Mesenteric fat pad (tissue), 1 donor: Measurements from ENCODE around the gene THAP3. TPM values are rescaled to one million over a fixed set of nuclear protein-coding genes. Genes with fewer than 3 reads are reported as not detected.

Source experiments
- DNase-seq: peaks from one replicate; pipeline ENCODE4 v3.0.0-alpha.2; 2020; ENCODE audit warnings: low spot score
- total RNA-seq: library from RNA; stranded (reverse); fragmentation: NEBNext Ultra II Directional; extraction: Animal tissue kit (Norgen Biotek cat#: 25700); gene quantifications from one replicate; pipeline ENCODE4 v1.2.1, GENCODE V29; 2021
- donor health status: DM: yes; HTN: yes; CAD: no.

The THAP3 gene
- total RNA-seq, 1 donor from 2014 or later = 13.3 TPM

GRCh38 chr1:6603915-6604558, 20.6 kb upstream of the THAP3 start:
- DNase-seq = no peak

GRCh38 chr1:6612641-6613360, 11.9 kb upstream of the THAP3 start:
- DNase-seq = no peak

GRCh38 chr1:6613361-6614018, 11.2 kb upstream of the THAP3 start, which contains the start of gene PHF13:
PHF13 (plus strand) TSS chr1:6613731; CDS start chr1:6614067, 336 bp downstream.
- DNase-seq = peak; percentile 100

DNA sequence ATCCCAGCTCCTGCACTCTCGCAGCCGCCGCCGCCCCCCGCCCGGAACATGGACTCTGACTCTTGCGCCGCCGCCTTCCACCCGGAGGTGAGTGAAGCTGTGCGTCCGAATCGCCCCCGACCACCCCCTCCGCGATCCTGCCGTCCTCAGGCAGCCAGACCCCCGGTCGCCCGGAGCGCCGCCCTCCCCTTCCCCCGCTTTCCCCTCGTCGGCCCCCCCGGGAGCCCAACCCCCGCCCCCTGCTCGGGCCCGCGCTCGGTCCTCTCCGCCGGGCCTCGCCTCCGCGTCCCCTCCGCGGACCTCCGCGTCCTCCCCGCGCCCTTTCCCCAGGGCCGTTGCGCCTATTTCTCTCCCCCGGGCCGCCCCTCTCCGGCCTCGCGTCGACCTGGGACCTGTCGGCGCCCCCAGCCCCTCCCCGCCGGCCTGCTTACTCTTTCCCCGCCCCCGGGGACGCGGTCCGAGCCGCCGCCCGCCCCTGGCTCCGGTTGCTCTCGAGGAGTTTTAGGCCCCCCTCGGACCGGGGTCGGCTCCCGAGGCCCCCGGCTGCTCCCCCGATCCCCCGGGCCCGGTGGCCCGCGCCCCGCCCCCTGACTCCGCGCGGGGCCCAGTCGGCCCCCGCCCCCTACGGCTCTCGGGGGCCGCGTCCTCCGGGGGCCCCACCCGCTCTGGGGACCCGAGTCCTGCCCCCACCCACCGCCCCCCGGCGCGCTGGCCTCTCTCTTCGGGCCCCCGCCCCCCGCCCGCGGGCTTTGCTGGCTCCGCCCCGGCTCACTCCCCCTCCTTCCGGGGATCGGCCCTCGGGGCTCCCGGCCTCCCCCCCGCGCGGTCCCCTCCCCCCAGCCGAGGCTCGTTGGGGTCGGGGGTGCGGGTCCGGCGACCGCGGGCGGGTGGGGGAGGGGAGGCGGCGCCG, 10.4 kb upstream of the THAP3 start:
- DNase-seq = no peak

- DNase-seq = no peak
Observed at GRCh38 chr1:6614929-6615785, 9.5 kb upstream of the THAP3 start.

- no peak for DNase-seq
Observed at GRCh38 chr1:6619045-6619444, 5.6 kb upstream of the THAP3 start.

GRCh38 chr1:6621429-6622391, 3.0 kb upstream of the THAP3 start:
- no peak for DNase-seq

- no peak for DNase-seq
Observed at GRCh38 chr1:6622396-6623152, 2.1 kb upstream of the THAP3 start.

- no peak for DNase-seq
Observed at GRCh38 chr1:6623269-6623965, 1.3 kb upstream of the THAP3 start.

GRCh38 chr1:6625584-6626149, 999 bp downstream of the THAP3 start:
- DNase-seq = no peak

DNA sequence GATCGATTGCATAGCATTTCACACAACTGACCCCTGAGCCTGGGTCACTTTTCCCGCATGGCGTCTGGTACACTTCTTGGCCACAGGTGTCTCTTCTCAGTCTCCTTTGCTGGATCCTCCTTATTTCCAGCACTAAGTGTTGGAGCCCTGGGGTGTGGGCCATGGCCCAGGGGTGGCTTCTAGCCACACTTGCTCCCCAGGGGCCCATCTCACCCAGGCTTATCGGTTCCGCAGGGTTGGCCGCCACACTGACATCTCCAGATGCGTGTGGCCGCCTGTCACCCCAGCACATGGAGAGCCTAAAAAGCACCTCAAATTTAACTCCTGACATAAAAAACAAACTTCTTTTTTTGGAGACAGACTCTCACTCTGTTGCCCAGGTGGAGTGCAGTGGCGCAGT, 2.4 kb downstream of the THAP3 start:
- DNase-seq = no peak

DNA sequence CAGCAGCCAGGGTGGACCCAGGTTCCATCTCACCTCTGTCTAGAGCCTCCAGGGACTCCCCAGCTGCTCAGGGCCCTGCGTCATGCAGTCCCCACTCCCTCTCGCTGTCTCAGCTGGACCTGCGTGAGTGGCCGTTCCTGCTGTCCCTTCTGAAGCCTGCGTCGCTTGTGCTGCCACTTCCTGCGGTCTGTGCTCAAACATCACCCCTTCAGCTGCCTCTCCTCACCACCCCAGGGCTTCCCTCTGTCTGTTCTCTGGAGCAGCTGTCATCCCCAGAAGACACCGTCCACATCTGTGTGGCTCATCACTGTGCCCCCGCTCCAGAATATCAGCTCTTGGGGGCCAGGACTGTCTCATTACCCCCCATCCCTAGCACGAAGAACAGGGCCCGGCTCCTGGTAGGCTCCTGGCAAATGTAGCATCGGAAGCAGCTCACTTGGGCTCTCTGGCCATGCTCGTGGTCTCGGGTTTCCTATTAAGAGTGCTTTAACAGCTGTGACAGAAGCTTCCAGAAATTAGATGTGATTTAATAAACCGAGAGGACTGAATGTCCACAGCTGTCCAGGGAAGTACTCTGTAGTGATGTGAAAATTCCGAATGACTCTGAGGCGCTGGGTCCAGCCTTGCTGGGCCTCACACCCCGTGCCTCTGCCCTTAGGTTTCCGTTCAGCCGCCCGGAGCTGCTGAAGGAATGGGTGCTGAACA, 3.3 kb downstream of the THAP3 start:
- DNase-seq = no peak

DNA sequence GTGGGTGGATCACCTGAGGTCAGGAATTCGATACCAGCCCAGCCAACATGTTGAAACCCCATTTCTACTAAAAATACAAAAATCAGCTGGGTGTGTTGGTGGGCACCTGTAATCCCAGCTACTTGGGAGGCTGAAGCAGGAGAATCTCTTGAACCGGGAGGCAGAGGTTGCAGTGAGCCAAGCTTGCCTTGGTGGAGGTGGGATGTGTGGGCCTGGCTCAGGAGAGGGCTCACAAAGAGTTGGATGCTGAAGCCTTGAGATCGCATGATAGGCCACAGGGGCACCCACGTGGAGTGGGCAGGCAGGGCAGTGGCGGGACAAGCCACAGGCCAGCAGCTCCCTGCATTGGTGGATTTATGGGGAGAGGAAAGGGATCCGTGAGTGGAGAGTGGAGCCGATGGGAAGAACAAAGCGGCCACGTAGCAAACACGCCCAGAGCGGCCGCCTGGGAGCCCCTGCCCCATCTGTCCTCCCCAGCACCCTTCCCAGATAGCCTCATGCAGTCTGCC, 4.4 kb downstream of the THAP3 start:
- DNase-seq = no peak

DNA sequence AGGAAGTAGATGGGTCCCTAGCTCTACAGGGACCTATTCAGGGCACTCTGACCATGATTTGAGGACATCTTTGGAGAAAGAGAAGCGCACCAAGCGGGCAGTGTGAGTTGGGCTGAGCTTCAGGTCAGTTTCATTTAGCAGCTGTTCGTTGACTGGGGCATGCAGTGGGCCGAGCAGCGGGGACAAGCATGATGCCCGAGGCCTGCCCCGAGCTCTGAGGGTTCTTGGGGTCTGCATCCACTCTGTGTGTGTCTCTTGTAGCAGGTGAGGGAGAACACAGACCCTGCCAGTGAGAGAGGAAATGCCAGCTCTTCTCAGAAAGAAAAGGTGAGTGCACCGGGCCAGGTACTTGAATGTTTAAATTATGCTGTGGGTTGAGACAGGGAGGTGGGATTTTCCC, 5.4 kb downstream of the THAP3 start:
- no peak for DNase-seq

DNA sequence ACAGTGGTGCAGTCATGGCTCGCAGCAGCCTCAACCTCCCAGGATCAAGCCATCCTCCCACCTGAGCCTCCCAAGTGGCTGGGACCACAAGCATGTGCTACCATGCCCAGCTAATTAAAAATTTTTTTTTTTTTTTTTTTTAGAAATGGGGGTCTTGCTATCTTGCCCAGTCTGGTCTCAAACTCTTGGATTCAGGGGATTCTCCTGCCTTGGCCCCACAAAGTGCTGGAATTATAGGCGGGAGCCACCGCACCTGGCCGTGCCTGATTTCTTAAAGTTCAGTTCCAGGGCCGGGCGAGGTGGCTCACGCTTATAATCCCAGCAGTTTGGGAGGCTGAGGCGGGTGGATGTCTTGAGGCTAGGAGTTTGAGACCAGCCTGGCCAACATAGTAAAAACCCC, 6.4 kb downstream of the THAP3 start:
- DNase-seq = no peak
